ENCODE results near the gene NANOS1. TPM values are rescaled to one million over a fixed set of nuclear protein-coding genes. Genes with fewer than 3 reads are reported as not detected.
A peak's percentile ranks its signal among the peaks of the same experiment; 100 is the strongest.

Gene NANOS1
- total and polyA plus RNA-seq, 3 donors from 2014 or later = 2.5 to 4.4 (median 3.8) TPM

DNA sequence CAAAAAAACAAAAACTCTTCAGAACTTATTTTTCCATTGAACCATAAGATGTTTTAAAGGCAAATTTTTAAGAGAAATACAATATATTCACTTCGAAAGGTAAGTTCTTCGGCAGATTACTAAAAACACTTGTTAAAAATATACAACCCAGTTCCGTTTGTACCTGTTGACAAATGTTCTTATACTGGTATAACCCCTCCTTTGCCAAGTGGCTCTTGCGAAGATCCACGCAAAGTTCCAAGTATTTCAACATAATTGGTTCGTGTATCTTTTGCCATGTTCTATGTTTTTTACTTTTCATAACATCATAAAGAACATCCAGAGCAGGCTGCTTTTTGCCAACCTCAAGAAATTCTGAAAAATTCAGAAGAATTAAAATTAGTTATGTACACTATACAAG, 44.1 kb downstream of the NANOS1 start:
- intact Hi-C loops (cut with DNase I; ENCODE audit: low total_unique reads) = no loop called here
- no peak for TF ChIP-seq POLR2A (IDR thresholded peaks at IDR 0.05)
- TF ChIP-seq, protein P1, sequence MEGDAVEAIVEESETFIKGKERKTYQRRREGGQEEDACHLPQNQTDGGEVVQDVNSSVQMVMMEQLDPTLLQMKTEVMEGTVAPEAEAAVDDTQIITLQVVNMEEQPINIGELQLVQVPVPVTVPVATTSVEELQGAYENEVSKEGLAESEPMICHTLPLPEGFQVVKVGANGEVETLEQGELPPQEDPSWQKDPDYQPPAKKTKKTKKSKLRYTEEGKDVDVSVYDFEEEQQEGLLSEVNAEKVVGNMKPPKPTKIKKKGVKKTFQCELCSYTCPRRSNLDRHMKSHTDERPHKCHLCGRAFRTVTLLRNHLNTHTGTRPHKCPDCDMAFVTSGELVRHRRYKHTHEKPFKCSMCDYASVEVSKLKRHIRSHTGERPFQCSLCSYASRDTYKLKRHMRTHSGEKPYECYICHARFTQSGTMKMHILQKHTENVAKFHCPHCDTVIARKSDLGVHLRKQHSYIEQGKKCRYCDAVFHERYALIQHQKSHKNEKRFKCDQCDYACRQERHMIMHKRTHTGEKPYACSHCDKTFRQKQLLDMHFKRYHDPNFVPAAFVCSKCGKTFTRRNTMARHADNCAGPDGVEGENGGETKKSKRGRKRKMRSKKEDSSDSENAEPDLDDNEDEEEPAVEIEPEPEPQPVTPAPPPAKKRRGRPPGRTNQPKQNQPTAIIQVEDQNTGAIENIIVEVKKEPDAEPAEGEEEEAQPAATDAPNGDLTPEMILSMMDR (IDR thresholded peaks at IDR 0.05) = no peak
- Histone ChIP-seq H3K36me3 (ENCODE audit: low read depth, missing control alignments) (no peaks in the 10 kb centered on the region), H3K4me1 (peaks cover 11% of the 10 kb centered on the region), H3K9me3 (no peaks in the 10 kb centered on the region), H3K27ac (no peak overlapping the region), H3K27me3 (no peaks in the 10 kb centered on the region), H3K4me3 (no peak overlapping the region)
- whole genome bisulfite sequencing, 2 donors = 71 to 77% methylated on average over 6 of the region's 6 CpGs
- DNase-seq = no peak

DNA sequence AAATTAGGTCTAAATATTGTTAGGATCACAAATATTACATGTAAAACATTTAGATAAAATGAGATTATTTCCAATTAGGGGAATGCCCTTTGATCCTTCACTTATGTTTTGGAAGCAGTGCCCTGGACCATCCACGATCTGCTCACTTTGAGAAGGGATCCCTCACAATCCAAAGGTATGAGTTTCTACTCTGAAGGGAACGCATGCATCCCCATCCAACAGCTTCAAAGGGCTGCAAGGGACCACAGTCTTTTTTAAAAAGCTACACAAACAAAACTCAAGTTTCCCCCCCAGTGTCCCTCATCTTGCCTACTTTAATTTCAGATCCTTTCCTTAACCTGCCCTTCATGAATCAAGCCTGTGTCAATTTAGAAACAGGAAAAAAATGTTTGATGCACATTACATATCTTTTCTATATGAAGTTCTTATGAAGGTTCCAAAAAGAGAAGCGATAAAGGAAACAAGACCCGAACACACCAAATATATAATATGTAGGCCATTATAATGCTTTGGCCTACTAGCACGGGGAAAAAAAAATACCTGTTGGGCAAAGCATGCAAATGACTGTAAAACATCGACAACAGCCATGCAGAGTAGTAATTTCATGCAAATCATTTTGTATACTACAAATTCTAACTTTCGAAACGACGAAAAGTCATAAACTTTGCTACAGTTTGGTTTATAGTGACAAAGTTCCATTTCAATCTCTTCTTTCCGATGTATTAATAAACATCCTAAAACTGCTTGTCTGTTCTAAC, 49.1 kb downstream of the NANOS1 start:
- peaks cover 16% of the 10 kb centered on the region for H3K4me1 ChIP-seq
- intact Hi-C loops (cut with DNase I; ENCODE audit: low total_unique reads) = no loop called here
- no peak for DNase-seq
- H3K27ac ChIP-seq = peak overlapping the region; percentile 2 to 94
- TF ChIP-seq POLR2A (IDR thresholded peaks at IDR 0.05) = no peak
- TF ChIP-seq, protein P1 (IDR thresholded peaks at IDR 0.05) = no peak
- no peaks in the 10 kb centered on the region for H3K36me3 ChIP-seq (ENCODE audit: low read depth, missing control alignments)
- H3K9me3 ChIP-seq = no peaks in the 10 kb centered on the region
- WGBS, 2 donors = 22 to 30% methylated on average over 10 of the region's 10 CpGs
- peak overlapping the region in 1 of 2 donors; percentile 92 for H3K4me3 ChIP-seq
- H3K27me3 ChIP-seq = no peaks in the 10 kb centered on the region

DNA sequence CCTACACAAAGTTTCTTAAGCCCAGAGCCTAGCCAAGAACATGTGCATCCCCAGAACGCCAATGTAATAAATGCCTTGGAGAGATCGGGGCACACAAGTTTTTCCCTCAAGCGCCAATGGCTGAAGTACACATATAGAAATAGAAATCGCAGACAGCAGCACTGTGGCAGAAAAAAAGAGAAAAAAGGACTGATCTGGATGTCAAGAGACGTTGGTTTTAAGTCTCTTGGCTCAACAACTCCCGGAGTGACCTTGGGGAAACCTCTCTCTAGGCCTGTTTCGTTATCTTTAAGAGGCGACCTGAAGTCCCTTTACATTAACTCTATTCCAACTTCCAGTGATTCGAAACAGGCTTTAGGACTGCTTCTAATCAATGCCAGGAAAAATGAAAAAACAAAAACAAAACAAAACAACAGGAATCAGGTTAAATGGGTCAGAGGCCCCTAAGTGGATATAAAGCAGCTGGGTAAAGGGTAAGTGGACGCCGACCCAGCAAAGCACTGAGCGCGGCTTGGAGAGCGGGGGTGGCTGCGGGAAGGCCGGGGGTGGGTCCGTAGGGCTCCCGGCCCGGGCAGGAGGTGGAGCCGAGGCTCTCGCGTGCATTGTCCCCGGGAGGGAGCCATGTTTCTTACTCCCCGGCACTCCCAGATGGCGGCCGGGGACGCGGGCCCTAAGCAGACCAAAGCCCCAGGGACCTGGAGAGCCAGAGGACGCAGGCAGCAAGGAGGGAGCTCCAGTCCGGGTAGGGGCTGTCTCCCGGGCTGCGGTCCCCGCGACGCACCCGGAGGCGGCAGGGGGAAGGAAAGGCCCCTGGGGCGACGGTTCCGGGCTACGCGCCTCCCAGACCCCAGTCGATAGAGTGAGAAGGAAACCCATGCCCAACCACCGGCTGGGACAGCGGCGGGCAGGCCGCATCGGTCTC, 50.3 kb downstream of the NANOS1 start:
- 0 to 1% methylated on average over 16 to 46 of the region's 48 CpGs for WGBS, 2 donors
- Histone ChIP-seq H3K27ac (peak overlapping the region; percentile 94 to 98), H3K27me3 (no peaks in the 10 kb centered on the region), H3K36me3 (ENCODE audit: low read depth, missing control alignments) (no peaks in the 10 kb centered on the region), H3K9me3 (no peaks in the 10 kb centered on the region), H3K4me3 (peak overlapping the region; percentile 92 to 99), H3K4me1 (peaks cover 16% of the 10 kb centered on the region)
- intact Hi-C loops (cut with DNase I; ENCODE audit: low total_unique reads) = no loop called here
- peak; percentile 74 for DNase-seq
- TF ChIP-seq, protein P1 (IDR thresholded peaks at IDR 0.05) = no peak
- no peak for TF ChIP-seq POLR2A (IDR thresholded peaks at IDR 0.05)

DNA sequence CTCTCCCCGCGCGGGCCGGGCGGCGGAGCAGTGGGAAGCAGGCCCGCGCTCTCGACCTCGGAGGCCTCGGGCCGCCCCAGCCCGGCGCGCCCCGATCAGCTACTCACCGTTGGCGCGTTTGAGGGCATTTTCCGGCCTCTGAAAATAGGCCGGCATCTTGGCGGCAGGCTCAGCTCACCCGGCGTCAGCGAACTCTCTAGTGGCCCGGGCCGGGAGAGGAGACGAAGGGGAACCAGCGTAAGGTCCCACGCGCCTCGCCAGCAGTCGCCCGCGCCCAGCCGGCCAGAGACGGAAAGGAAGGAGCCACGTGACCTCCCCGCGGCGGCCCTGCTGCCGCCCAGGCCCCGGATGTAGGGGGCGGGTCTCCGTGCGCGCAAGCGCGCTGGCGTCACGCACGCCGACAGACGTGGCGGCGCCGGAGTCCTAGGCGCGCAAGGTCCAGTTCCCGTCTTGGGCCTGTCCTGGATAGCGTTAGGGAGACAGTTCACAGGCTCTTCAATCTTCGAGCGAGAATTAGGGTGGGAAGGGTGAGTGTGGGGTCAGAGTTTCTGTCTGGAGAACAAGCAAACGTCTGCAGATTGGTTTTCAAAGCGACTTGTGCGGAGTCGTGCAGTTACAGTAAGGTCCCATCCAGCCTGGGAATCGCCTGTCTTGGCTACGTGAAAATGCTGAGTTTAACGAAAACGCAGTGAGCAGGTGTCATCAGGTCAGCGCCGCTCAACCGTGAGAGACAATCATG, 51.2 kb downstream of the NANOS1 start, which contains the start of gene EIF3A:
Gene EIF3A (minus strand): TSS at position 297 of the 739 bp plus-strand sequence. CDS start 141 bp downstream, at position 156.
- peak; percentile 85 for TF ChIP-seq POLR2A (IDR thresholded peaks at IDR 0.05)
- TF ChIP-seq, protein P1 (IDR thresholded peaks at IDR 0.05) = peak in 1 of 3 experiments; percentile 12
- peaks cover 16% of the 10 kb centered on the region for H3K4me1 ChIP-seq
- H3K27me3 ChIP-seq = no peaks in the 10 kb centered on the region
- H3K4me3 ChIP-seq = peak within 1 kb of the TSS; percentile 92 to 99
- H3K36me3 ChIP-seq (ENCODE audit: low read depth, missing control alignments) = no peaks in the 10 kb centered on the region
- H3K9me3 ChIP-seq = no peaks in the 10 kb centered on the region
- intact Hi-C loops (cut with DNase I; ENCODE audit: low total_unique reads) = no loop called here
- peak; percentile 94 for DNase-seq
- peak within 1 kb of the TSS; percentile 94 to 98 for H3K27ac ChIP-seq
- WGBS, 2 donors = 0 to 1% methylated on average over 23 to 50 of the region's 74 CpGs

Small RNAs within 50 kb of the gene (small RNA-seq; reads per million reads assigned to genes)
- 0 reads per million in 2 donors for gene RF00413
- gene SNORA19 = 0 to 0.27 reads per million in 2 donors

Other genes with a start within 250 kb of the NANOS1 start
- gene EIF3A, start 51.1 kb downstream of the NANOS1 start, total RNA-seq = 10 to 100 TPM; 91.2 to 97.0 TPM
- gene EIF3A, start 51.1 kb downstream of the NANOS1 start, polyA plus RNA-seq (ENCODE audit: insufficient read depth, low read depth, low replicate concordance) = 71.1 TPM
- gene DENND10, start 74.4 kb downstream of the NANOS1 start, total RNA-seq = 10 to 100 TPM; 27.3 to 29.6 TPM
- gene DENND10, start 74.4 kb downstream of the NANOS1 start, polyA plus RNA-seq (ENCODE audit: insufficient read depth, low read depth, low replicate concordance) = 18.9 TPM
- 10 to 100 TPM; 12.8 to 16.6 TPM for gene SFXN4, start 136.0 kb downstream of the NANOS1 start, total RNA-seq
- 57.5 TPM for gene SFXN4, start 136.0 kb downstream of the NANOS1 start, polyA plus RNA-seq (ENCODE audit: insufficient read depth, low read depth, low replicate concordance)
- 100 to 1,000 TPM in 1 of 2 donors, 10 to 100 TPM in 1; 71.7 to 118 TPM for gene PRDX3, start 149.1 kb downstream of the NANOS1 start, total RNA-seq
- 101 TPM for gene PRDX3, start 149.1 kb downstream of the NANOS1 start, polyA plus RNA-seq (ENCODE audit: insufficient read depth, low read depth, low replicate concordance)
- 1 to 10 TPM; 4.5 to 5.5 TPM for gene GRK5, start 177.9 kb downstream of the NANOS1 start, total RNA-seq
- gene GRK5, start 177.9 kb downstream of the NANOS1 start, polyA plus RNA-seq (ENCODE audit: insufficient read depth, low read depth, low replicate concordance) = 10.3 TPM